Activated CD4-positive, alpha-beta T cell treated with anti-CD3 and anti-CD28 coated beads, Interleukin-2, amount 10 ng/mL, durations not matched to agents 24 days and 14 days (primary cell): ENCODE measurements around the gene HOXC6. TPM values are rescaled to one million over a fixed set of nuclear protein-coding genes. Genes with fewer than 3 reads are reported as not detected.

Source experiments
- DNase-seq: peaks from one replicate; pipeline ENCODE4 v3.0.0; 2022
- H3K27ac Mint-ChIP-seq: one replicate; pipeline ENCODE4 v1.8.0; 2022; ENCODE audit warnings: mild to moderate bottlenecking, mixed read lengths
- H3K27me3 Mint-ChIP-seq: one replicate; pipeline ENCODE4 v1.8.0; 2022; ENCODE audit warnings: mixed read lengths
- H3K36me3 Mint-ChIP-seq: one replicate; pipeline ENCODE4 v1.8.0; 2022; ENCODE audit warnings: low read depth, mild to moderate bottlenecking, mixed read lengths
- H3K4me1 Mint-ChIP-seq: one replicate; pipeline ENCODE4 v1.8.0; 2021; ENCODE audit warnings: mixed read lengths
- H3K4me3 Mint-ChIP-seq: one replicate; pipeline ENCODE4 v1.8.0; 2022; ENCODE audit warnings: mild to moderate bottlenecking, moderate library complexity, mixed read lengths
- H3K9me3 Mint-ChIP-seq: one replicate; pipeline ENCODE4 v1.8.0; 2021; ENCODE audit warnings: mixed read lengths
- intact Hi-C: fragments of 100-400 bp; cut with micrococcal nuclease; formaldehyde crosslinking; loops from one replicate; pipeline ENCODE4 v1.15.1; 2023
- total RNA-seq: library from RNA; stranded (reverse); gene quantifications from 2 replicates; pipeline ENCODE4 v1.2.3, GENCODE V29; 2022

The HOXC6 gene
- total RNA-seq, 1 donor from 2014 or later, result not detected

- intact Hi-C loops, result loop anchor here (5.0 kb wide), 1 partner anchor 39 kb away; the partner anchor contains the start of genes HOTAIR and HOXC11
- no peak for DNase-seq
- peaks cover 91% of the 10 kb centered on the region for H3K27me3 Mint-ChIP-seq
- H3K4me1 Mint-ChIP-seq, result peaks cover 24% of the 10 kb centered on the region
- no peak overlapping the region for H3K27ac Mint-ChIP-seq
- no peaks in the 10 kb centered on the region for H3K36me3 Mint-ChIP-seq
- H3K9me3 Mint-ChIP-seq, result no peaks in the 10 kb centered on the region
- peak overlapping the region; percentile 12 for H3K4me3 Mint-ChIP-seq
Observed at GRCh38 chr12:54010972-54011664, 17.1 kb upstream of the HOXC6 start.

DNA sequence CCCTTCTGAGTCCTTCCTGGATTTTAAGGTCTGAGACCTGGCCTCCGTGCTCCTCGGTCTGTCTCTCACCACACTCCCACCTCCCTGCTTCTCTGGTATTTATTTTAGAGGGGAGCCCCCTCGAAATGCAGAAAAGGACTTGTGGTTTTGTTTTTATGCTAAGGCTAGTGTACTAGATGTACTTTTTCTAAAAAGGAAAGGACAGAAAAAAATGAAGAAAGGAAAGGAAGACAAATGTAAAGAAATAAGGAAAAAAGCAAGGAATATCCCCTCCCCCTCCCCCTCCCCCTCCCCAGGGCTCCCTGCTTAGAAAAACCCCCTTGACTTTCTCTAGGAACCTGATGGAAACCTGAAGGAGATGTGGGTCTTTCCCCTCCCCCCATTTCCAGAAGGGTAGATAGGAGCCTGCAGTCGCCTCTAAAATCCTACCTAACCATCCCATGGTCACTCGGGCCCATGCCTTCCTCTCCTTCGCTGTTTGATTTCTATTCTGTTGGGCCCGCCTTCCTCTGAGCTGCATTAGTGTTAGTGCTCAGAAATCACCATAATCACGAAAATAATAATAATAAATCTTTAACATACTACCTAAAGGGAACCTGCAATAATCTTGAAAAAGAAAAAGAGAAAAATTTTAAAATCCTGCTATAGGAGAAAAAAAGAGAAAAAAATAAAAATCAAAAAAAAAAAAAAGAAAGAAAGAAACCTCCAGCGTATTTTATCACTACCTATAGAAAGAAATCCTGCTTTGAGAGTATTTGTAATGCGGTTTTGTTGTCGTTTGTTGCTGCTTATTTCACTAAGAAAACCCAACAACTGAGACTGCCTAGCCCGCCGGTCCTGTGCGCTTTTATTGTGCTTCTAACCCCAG is 16.3 kb upstream of the HOXC6 start:
- Mint-ChIP-seq H3K4me1 (peaks cover 16% of the 10 kb centered on the region), H3K36me3 (no peaks in the 10 kb centered on the region), H3K27ac (no peak overlapping the region), H3K9me3 (no peaks in the 10 kb centered on the region), H3K4me3 (no peak overlapping the region), H3K27me3 (peaks cover 88% of the 10 kb centered on the region)
- intact Hi-C loops, result loop anchor here (5.0 kb wide), 1 partner anchor 40 kb away; the partner anchor contains the start of genes HOTAIR and HOXC11
- DNase-seq, result no peak

GRCh38 chr12:54012631-54013409 is 15.4 kb upstream of the HOXC6 start:
- intact Hi-C loops, result loop anchor here (5.0 kb wide), 1 partner anchor 41 kb away; the partner anchor contains the start of genes HOTAIR and HOXC11
- Mint-ChIP-seq H3K4me3 (no peak overlapping the region), H3K36me3 (peaks cover 2% of the 10 kb centered on the region), H3K27ac (no peak overlapping the region), H3K4me1 (peaks cover 21% of the 10 kb centered on the region), H3K9me3 (no peaks in the 10 kb centered on the region), H3K27me3 (peaks cover 87% of the 10 kb centered on the region)
- no peak for DNase-seq

DNA sequence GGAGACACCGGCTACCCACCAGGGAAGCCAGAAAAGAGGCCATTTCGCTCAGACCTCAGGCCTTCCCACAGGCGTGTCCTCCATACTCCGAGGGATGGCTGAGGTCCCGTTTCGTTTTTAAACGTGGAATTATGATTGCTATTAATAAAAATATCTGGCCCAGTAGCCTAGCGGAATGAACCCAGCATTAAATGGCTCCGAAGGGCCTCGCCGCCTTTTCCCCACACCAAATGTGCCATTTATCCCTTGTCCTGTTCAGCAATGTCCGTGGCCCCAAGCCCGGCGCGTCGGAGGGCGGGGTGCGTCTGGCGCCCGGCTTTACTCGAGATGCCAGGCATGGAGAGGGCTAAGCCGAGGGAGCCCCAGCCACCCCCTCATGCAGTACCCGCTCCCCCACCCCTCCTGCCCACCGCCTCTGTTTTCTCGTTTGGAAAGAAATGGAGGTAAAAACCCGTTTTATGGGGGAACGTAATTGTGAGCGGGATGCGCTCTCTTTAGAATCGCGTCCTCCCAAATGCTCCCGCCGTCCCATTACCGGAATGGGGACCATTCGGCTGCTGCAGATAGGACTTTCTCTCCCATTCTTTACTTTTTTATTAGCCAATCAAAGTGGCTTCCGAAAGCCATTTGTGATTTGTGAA is 13.7 kb upstream of the HOXC6 start:
- Mint-ChIP-seq H3K4me1 (peaks cover 20% of the 10 kb centered on the region), H3K27me3 (peaks cover 79% of the 10 kb centered on the region), H3K36me3 (peaks cover 2% of the 10 kb centered on the region), H3K27ac (no peak overlapping the region), H3K4me3 (peak overlapping the region; percentile 11), H3K9me3 (no peaks in the 10 kb centered on the region)
- DNase-seq, result no peak
- intact Hi-C loops, result loop anchor here (5.0 kb wide), 1 partner anchor 42 kb away; the partner anchor contains the start of genes HOTAIR and HOXC11

DNA sequence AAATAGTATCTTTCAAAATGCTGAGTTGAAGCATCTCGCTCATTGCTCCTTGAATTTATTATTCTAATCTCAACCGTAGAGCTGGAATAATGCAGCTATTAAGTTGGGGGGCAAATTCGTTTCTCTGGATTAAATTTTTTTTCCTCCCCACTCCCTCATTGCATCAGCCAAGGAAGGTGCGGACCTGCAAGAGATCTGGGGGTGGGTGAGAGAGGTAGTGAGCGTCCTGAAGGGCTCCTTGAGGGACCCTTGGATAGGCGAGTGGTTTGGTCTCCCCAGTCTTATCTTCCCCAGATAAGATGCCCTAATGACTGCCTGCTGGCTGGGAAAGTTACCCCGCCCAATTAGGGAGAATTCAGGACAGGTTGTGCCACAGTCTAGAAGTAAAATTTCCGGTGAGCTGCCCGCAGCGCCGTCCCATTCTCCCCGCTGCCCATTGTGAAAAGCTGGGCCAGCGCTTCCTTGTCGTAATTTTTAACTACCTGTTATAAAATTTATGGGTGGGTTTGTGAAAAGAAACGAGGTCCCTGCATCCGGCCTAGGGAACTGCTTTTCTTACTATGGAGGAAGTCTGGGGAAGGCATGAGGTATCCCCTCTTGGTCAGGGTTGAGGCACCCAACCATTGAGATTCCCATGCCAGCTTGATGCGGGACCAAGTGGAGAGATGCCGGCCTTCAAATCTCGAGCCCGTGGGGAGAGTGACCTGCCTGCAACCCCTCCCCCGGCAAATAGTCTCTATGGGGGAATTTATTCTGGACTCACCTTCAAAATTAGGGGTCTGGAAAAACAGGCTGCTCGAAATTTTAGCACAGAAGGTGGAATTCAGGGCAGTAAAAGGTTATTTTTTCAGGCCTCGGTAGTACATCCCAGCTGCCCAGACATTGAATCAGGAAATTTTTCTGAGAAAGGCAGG is 13.0 kb upstream of the HOXC6 start:
- intact Hi-C loops, result no loop called here
- no peak overlapping the region for H3K27ac Mint-ChIP-seq
- peaks cover 79% of the 10 kb centered on the region for H3K27me3 Mint-ChIP-seq
- H3K4me3 Mint-ChIP-seq, result peak overlapping the region; percentile 11
- peaks cover 22% of the 10 kb centered on the region for H3K4me1 Mint-ChIP-seq
- DNase-seq, result no peak
- peaks cover 2% of the 10 kb centered on the region for H3K36me3 Mint-ChIP-seq
- H3K9me3 Mint-ChIP-seq, result no peaks in the 10 kb centered on the region

GRCh38 chr12:54016051-54016450 is 12.2 kb upstream of the HOXC6 start:
- no peak for DNase-seq
- no peaks in the 10 kb centered on the region for H3K9me3 Mint-ChIP-seq
- no peak overlapping the region for H3K27ac Mint-ChIP-seq
- H3K4me3 Mint-ChIP-seq, result no peak overlapping the region
- peaks cover 21% of the 10 kb centered on the region for H3K4me1 Mint-ChIP-seq
- peaks cover 2% of the 10 kb centered on the region for H3K36me3 Mint-ChIP-seq
- peaks cover 79% of the 10 kb centered on the region for H3K27me3 Mint-ChIP-seq
- intact Hi-C loops, result no loop called here

DNA sequence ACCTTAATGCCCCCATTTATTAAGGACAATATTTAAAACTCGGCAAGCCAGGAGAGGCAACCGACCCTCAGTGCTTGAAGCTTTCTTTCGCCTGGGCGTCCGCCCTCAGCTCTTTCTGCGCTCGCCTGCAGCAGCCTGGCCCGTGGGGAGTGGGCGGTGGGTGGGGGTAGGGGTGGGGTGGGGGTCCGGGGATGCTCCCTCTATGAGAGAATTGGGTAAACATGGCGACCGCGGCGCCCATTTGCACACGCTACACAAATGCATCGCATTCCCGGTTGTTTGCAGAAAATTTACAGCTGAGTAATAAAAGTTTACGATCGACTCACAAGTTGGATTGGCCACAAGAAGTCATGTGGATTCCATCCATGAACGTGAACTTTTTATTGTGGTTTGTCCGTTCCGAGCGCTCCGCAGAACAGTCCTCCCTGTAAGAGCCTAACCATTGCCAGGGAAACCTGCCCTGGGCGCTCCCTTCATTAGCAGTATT is 11.7 kb upstream of the HOXC6 start:
- intact Hi-C loops, result no loop called here
- H3K9me3 Mint-ChIP-seq, result no peaks in the 10 kb centered on the region
- H3K27me3 Mint-ChIP-seq, result peaks cover 79% of the 10 kb centered on the region
- peaks cover 2% of the 10 kb centered on the region for H3K36me3 Mint-ChIP-seq
- H3K4me1 Mint-ChIP-seq, result peaks cover 18% of the 10 kb centered on the region
- H3K27ac Mint-ChIP-seq, result no peak overlapping the region
- H3K4me3 Mint-ChIP-seq, result no peak overlapping the region
- no peak for DNase-seq

DNA sequence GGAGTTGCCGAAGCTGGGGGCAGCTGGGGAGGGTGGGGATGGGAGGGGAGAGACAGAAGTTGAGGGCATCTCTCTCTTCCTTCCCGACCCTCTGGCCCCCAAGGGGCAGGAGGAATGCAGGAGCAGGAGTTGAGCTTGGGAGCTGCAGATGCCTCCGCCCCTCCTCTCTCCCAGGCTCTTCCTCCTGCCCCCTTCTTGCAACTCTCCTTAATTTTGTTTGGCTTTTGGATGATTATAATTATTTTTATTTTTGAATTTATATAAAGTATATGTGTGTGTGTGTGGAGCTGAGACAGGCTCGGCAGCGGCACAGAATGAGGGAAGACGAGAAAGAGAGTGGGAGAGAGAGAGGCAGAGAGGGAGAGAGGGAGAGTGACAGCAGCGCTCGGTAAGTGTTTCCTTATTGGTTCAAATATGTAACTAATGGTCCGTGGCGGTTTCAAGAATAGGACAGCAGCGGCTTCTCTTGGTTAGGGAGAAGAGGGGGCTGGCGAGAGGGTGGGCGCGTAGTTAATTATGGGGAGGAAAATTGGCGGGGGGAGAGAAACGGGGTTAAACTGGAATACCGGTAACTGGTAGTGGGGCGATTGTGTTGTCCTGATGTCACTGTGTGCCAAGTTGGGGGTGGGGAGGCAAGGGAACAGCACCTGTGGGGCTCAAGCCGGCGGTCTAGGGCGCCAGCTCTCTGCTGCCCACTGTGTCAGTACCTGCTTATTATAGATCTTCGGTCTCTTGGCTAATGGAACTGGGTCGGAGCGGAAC is 11.0 kb upstream of the HOXC6 start:
- H3K9me3 Mint-ChIP-seq, result no peaks in the 10 kb centered on the region
- intact Hi-C loops, result loop anchor here (1.0 kb wide), 1 partner anchor 11 kb away; no protein-coding TSS in a partner anchor
- H3K4me3 Mint-ChIP-seq, result peak overlapping the region; percentile 86
- peaks cover 79% of the 10 kb centered on the region for H3K27me3 Mint-ChIP-seq
- H3K27ac Mint-ChIP-seq, result peak overlapping the region; percentile 37
- peaks cover 17% of the 10 kb centered on the region for H3K4me1 Mint-ChIP-seq
- peaks cover 2% of the 10 kb centered on the region for H3K36me3 Mint-ChIP-seq
- DNase-seq, result no peak

GRCh38 chr12:54017878-54018467 is 10.3 kb upstream of the HOXC6 start:
- DNase-seq, result peak; percentile 91
- Mint-ChIP-seq H3K27ac (peak overlapping the region; percentile 37), H3K4me1 (peaks cover 17% of the 10 kb centered on the region), H3K36me3 (peaks cover 2% of the 10 kb centered on the region), H3K27me3 (peaks cover 79% of the 10 kb centered on the region), H3K9me3 (no peaks in the 10 kb centered on the region), H3K4me3 (peak overlapping the region; percentile 86)
- intact Hi-C loops, result loop anchor here (1.0 kb wide), 1 partner anchor 12 kb away; no protein-coding TSS in a partner anchor

GRCh38 chr12:54018468-54018984 is 9.7 kb upstream of the HOXC6 start:
- Mint-ChIP-seq H3K36me3 (peaks cover 2% of the 10 kb centered on the region), H3K27me3 (peaks cover 79% of the 10 kb centered on the region), H3K27ac (no peak overlapping the region), H3K4me3 (peak overlapping the region; percentile 86), H3K9me3 (no peaks in the 10 kb centered on the region), H3K4me1 (peaks cover 17% of the 10 kb centered on the region)
- intact Hi-C loops, result no loop called here
- DNase-seq, result no peak

DNA sequence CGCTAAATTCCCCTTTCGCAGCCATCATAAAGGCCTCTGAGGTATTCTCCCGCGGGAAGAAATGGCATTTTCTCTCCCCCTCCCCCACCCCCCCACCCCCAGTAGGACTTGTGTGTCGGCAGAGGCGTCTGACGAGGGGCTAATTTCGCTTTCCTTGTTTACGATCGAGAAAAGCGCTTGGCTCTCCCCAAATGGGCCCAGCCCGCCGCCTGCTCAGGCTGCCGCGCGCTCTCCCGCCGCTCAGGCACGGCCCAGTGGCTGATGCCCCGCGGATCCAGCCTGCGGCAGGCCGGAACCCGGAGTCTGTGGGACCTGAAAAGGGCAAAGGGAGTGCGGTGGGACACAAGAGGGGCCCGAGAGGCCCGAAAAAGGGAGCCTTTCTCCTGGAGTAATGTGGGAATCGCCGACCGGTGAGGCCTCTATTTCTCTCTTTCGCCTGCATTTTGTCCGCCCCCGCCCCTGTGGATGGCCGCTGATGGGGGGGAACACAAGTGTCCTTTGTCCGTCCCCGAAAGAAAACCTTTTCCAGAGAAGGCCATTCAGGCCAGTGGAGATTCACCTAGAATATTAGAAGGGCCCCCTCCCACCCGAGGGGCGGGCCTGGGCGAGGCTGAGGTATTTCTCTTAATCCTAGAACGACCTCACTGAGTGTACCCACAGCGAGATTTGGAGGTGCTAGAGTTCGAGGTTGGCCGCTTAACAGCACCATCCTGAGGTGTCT is 9.0 kb upstream of the HOXC6 start:
- Mint-ChIP-seq H3K27ac (peak overlapping the region; percentile 37), H3K27me3 (peaks cover 78% of the 10 kb centered on the region), H3K9me3 (no peaks in the 10 kb centered on the region), H3K36me3 (peaks cover 2% of the 10 kb centered on the region), H3K4me3 (no peak overlapping the region), H3K4me1 (peaks cover 17% of the 10 kb centered on the region)
- DNase-seq, result no peak
- intact Hi-C loops, result no loop called here
